GM19438 (cell line): ENCODE results near the gene GULP1.
"Not testable (repeated sequence)": the region's sequence is repeated elsewhere in the genome, so short reads cannot be mapped to it uniquely, and the experiment has no call there.

Experiments used
- ATAC-seq: cut with Tn5 transposase; IDR thresholded peaks from one replicate; pipeline ENCODE4 v1.9.1; 2021; ENCODE audit warnings: low read depth; ENCODE audit not compliant: unreplicated experiment

The GULP1 gene

DNA sequence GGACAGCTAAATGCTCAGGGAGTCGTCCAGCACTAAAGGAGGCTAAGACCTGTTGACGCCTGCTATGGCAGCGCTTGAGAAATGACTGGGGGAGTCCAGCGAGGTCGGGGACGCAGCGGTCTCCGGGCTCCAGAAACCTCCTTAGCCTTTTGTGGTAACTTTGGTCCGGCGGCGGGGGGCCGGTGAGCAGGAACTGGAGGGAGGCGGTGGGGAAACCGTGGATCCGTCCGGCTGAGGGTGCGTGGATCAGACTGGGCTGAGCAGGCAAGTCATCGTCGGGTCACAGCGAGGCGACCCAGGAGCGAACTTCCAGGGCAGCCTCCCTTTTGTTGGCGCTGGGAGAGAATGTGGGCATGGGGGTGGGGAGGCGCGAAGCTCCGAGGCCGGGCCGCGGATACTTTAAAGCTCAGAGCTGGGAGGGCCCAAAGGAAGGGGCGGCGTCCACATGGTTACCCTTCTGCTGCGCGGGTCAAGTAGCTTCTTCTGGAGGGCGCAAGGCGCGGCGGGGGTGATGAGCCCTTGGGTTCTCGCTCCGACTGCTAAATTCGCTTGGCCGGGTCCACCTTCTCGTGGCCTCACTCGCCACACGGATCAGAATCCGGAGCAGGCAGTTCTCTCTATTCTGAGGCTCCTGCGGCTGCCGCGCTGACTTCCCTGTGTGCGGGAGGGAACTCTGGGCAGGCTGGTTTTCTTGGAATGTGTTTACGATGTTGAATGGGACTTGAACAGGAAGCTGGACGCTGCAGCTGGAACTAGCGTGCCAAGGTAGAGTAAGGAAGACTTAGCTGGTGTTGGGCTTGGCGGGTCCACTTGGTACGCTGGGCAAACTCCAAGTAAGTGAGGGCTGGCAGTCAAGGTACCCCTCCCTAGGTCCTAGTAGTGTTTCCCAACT, 920 bp downstream of the GULP1 start:
- no peak for ATAC-seq

DNA sequence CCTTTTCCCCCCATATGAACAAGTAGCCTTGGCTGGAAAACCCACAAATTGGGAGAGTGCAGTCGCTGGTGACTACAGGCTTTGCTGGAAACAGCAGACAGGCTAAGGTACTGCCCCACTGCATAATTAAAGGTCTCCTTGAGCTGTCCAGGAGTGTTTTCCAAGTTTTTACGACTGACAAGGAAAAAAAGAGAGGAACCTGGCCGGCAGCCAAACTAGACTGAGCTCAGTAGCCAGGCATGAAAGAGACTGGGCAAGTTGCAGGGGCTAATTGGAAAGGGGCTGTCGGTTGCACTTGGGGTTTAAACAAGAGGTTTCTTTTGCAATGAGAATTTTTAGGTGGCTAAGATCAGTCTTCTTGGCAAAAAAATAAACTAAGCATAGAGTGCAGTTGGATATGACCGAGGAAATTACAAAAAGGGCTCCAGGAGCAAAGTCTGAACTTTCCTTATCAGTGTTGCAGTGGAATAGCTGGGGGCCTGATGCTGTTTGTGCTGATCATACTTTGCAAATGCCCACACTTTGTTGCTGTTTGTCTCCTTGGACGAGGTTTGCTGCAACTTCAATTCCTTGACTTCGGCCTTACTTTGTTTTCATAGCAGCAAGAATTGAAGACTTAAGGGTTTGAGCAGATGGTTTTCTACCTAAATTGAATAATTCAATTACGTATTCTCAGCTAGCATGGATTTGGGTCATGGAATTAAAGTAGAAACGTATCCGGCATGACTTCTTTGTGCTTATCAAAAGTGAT, 2.1 kb downstream of the GULP1 start:
- ATAC-seq, result no peak

DNA sequence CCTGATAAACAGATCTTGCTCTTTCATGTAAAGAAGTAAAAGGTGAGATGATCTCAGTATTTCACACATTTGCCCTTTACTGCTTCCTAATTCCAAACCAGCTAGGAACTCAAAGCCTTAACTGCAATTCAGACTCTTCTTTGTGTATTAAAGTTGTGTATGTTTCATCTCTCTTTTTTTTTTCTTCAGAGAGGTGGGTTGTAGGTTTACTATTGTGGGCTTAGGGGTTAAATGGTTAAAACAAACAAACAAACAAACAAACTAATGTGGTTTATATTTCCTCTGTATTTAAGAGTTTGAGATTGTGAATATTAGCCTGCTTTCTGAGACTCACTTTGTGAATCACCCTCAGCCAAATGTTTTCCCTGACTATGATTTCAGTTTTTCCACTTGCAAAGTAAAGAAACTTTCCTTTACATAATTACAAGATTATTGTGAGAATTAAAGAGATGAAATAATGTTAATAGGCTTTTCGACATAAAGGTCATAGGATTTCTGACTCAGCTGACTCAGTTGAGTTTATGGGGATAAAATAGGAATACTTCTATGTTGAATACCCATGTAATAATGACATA, 2.8 kb downstream of the GULP1 start:
- ATAC-seq, result no peak

DNA sequence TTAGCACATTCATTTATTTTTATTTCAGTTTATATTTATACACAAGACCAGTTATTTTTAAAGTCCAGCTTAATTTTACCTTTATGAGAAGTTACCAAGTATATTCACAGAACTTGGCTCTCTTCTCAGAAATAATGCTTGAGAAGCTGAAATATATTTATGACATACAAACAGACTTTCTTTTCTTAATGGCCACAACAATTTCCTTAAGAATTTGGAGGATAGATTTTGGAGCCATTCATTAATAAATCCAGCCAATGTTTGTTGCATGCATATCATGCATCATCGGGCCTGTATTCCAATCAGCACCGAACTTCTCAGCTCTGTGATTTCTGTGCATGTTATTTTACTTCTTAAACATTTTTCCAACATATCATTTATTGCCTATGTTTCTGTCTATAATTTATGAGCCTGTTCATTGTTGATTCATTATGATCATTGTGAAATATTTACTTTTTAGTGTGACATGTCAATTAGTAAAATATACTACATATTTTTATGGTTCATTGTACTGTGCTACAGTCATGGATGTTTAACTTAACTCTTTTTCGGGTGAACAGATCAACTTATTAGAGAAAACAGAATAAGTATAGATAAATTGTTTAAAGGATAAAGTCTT, 3.5 kb downstream of the GULP1 start:
- ATAC-seq, result no peak

DNA sequence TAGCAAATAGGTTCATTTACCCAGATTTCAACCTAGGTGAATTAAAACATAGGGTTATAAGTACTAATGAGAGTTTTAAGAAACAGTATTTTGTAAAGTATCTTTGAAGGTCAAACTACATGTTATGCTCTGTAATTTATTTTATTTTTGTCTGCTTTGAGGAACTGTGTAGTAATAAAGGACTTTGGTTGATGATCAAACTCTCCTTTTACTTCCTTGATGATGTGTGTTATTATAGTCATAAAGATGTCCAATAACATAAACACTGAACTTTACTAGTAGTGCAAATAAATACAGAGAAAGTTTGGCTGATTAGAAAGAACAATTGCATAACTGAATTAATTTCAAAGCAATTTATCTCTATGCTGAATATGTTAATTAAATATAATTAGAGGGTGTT, 6.3 kb downstream of the GULP1 start:
- no peak for ATAC-seq

DNA sequence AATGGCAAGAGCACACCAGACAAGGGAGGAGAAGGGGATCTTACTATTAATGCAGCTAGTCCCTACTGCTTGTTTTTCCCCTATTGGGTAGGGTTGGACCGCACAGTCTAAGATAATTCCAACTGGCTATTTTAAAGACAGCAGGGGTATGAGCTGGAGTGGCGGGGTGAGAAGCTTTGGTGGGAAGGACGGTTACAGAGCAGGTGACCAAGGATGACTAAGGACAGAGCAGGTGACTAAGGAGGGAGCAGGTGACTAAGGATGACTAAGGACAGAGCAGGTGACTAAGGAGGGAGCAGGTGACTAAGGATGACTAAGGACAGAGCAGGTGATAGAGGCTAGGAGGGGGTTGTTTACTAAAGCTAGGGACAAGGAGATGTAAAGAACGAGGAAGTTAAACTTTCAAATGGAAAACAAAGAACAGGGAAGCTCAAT, 7.3 kb downstream of the GULP1 start:
- not testable (repeated sequence) for ATAC-seq

DNA sequence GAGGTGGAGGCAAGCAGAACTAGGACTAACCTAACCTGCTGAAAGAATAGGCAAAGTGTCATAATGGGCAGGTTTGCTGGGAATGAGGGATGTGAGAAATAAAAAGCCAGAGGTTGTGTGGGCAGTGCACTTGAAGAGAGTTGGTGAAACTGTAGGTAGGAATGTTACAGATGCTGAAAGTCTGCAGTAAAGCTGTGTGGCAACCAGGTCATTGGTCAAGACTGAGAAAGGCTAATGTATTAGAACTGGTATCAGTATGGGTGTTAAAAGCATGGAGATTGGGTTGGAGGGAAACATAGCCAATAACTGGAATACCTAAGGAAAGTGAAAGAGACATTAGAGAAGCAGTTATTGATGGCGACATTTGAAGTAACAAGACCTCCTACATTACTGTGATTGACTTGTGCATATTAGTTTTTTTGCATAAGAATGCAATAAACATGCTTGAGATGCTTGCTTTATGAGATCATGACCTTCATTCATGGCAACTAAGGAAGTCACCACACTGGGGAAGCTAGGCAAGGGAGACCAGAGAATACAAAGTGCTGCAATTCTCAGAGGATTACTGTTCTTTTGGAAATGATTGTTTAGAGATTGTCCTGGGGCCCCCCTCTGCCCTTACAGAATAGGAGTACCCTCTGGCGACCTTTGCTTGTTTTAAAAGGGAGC, 11.8 kb downstream of the GULP1 start:
- no peak for ATAC-seq

DNA sequence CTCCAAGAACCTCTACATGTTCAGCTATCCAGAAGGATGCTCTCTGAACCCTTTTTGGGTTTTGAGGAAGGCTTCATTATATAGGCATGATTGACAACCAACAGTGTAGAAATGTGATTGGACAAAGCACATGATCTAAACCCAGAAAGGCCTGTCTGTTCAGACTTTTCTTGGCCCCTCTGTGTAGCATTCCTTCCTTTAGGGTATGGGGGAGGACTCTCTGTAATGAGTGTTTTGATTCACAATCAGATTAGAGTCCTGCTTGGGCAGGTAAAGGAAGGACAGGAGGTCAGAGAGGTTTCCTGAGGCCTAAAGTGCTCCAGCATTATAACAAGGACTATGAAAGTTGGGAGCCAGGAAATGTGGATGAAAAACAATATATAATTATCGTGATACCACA, 13.6 kb downstream of the GULP1 start:
- no peak for ATAC-seq

DNA sequence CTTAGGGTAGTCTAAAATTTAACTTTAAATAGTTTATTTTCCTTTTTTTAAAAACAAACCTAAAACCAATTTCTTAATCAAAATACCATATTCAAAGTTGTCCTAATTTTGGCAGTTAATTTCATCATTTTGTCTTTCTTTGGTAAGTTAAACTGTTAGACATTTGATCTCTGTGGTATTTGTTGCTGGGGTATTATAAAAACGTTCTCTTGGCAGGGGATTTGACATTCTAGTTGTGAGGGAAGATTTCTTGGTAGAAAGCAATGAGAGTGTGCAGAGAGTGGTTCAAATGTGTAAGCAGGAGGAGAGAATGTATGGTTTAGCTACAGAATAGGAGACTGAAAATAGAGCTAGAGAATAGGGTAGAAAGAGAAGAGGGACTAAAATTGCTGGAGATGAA, 14.6 kb downstream of the GULP1 start:
- ATAC-seq, result no peak

DNA sequence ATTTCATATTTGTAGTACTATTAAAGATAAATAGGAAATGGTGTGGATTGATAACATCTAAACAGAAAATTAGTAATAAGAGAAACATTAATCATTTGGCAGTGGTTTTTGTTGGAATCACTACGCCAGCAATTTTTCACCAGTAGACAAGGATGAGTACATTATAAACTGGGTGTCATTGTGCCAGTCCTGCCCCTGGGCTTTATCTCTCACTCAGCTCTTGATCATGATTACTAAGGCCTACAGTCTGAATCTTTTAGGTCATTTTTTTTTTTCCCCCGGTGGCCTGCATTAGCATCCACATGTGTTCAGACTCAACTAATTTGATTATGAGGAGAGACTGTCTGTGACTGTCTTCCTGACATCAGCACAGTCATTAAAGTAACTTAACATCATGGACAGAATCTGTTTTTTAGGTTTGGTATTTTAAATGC, 16.2 kb downstream of the GULP1 start:
- ATAC-seq, result no peak

DNA sequence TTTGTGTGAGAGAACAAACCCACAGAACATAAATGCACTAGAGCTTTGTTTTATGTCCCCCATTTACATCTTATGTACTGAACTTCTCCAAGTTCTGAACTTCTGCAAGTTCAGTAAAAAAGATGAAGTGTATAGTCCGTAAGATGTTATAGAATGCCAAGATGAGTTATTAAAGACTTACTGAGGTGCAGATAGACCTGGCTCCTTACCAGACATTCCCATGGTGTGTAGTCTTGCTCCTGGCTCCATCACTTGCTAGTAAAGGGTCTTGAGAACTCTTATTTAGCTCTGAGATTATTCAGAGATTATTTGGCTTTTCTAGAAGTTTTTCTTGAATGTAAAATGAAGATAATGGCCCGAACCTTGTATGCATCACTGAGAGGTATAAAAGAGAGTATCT, 16.8 kb downstream of the GULP1 start:
- no peak for ATAC-seq

DNA sequence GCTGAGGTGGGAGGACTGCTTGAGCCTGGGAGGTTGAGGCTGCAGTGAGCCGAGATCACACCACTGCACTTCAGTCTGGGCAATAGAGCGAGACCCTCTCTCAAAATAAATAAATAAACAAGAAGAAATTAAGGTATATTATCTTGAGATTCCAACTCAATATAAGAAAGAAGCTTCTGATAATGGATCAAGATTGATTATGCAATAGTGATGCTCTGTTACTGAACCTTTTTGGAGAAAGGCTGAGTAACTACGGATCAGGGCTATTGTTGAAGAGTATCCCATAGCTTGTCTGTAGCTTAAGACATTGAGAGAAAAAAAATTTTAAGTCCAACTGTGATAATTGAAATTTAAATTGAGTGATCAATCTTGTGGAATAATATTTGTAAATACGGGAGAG, 17.7 kb downstream of the GULP1 start:
- no peak for ATAC-seq

DNA sequence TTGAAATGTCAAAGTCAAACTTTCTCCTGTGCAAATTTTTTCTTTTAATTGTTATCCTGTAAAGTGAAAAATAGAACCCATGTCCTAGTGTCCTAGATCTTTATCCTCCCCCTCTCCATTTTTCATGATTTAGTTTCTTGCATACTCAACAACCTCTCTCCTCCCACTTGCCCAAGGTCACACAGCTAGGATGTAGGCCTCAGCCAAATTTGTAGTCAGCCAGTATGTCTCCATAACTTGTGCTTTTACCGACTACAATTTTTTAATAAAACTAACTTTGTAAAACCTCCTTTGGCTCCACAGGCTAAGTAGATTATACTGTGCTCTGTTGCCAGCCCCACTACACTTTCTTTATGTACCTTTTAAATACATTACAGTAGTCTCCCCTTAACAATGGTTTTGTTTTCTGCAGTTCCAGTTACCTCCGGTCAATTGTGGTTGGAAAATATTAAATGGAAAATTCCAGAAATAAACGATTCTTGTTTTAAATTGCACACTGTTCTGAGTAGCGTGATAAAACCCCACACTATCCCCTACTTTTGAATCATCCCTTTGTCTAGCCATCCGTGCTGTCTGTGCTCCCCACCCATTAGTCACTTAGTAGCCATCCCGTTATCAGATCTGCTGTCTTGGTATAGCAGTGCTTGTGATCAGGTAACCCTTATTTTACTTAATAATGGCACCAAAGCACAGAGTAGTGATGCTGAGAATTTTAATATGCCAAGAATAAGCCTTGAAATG, 22.8 kb downstream of the GULP1 start:
- no peak for ATAC-seq

DNA sequence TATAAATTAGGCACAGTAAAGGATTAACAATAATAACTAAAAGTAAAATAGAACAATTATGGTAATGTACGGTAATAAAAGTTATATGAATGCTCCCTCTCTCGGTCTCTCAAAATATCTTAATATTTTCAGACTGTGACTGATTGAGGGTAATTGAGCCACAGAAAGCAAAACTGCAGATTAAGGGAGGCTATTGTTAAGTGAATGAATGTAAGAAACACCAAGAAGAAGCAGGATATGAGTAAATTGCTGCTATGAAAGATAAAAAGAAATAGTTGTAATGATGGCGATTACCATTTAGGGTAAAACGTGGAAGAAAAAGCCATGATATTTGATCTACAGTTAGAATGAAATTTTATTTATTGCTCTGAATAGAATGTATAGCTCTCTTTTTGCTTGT, 24.1 kb downstream of the GULP1 start:
- ATAC-seq, result no peak

DNA sequence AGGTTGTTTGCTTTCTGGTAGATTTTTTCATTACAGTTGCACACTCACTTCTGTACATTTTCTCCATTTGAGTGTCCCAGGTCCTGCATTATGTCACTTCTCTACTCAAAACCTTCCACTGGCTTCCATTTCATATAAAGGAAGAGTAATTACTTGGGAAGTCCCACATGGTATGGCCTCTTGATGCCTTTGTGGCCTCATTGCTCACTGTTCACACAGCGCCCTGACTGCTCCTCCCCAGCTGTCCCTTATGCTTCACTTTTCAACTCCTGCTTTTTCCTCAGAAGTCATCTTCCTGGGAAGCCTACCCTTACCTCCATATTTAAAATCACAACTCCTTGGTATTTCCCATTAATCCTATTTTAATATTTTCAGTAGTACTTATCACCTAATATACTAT, 24.7 kb downstream of the GULP1 start:
- ATAC-seq, result no peak

DNA sequence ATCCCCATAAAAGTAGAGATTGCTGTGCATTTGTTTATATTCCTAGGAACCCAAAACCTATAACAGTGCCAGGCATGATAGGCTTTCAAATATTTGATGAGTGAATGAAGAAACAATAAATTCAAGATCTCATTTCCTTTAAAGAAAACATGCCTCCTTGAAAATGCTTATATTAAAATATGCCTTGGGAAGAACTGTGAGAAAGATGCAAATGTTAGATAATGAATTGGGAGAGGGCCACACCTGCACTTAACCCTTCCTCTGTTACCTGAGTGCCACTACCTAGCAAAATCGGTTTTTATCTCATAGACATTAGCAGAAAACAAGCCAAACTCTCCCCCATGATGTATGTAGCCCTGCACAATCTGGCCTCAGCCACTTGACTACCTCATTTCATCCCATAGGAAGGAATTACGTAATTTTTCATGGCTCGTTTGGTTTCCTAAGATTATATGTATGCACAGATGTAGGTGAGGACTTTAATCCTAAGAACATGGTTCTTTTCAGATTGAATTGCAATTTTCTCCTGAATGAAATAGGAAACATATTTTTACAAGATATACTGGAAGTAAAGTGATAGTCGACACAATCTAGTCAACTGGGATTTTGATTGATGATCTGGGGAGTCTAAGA, 25.2 kb downstream of the GULP1 start:
- ATAC-seq, result no peak

DNA sequence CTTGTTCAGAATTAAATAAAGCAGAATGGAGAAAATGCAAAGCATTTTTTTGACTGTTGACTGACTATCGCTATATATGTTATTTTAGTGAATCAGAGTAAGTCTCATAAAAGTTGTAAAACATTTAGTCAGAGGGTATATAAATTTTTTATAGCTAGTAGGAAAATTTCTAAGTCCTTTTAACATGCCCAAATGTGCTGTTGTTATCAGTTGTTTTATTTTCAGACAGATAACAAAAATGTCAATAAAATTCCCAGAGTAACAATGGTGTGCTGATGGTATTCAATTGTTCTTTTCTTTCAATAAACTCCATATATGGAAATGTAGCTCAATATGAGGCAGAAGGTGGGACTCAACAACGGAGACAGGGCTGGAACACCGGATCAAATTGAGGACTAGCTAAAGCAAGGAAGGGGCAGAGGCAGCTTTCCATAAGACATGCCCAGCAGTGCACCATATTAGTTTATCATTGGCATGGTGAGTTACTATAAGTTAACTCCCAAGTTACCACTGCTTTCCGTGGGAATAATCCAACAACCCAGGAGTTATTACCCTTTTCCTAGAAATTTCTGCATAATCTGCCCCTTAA, 26.6 kb downstream of the GULP1 start:
- no peak for ATAC-seq

DNA sequence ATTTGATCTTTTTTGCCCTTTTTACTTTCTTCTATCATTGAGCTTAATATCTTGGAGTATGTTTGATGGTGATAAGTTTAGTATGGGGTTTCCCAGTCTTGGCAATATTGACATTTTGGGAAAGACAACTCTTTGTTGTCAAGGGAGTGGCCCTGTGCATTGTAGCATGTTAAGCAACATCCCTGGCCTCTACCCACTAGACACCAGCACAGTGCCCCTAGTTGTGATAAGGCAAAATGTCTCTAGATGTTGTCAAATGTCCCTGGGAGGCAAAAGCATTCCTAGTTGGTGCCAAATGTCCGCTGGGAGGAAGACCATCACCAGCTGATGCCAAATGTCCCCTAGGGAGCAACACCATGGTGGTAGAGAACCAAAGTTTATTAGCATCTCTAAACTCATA, 28.2 kb downstream of the GULP1 start:
- ATAC-seq, result no peak

DNA sequence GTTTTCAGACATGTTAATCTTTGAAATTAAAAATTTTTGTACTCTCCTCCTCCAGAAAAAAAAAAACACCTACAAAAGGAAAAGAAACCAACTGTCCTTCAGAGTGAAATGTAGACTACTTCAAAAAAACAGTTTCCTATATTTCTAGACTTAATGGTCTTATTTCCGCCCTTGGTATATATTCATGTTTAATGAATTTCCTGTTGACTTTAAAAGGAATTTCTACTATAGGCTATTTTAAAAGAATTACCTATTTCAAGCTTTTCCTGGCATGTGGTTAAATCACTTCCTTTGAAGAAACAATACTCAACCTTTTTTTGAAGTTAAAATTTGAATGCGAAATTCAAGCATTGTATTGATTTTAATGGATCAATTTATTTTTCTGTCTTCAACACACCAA, 29.2 kb downstream of the GULP1 start:
- ATAC-seq, result no peak
